Endothelial cell of umbilical vein (primary cell): ENCODE data around the gene XIAP. TPM values are rescaled to one million over a fixed set of nuclear protein-coding genes. Genes with fewer than 3 reads are reported as not detected.
"Not testable (repeated sequence)": the region's sequence is repeated elsewhere in the genome, so short reads cannot be mapped to it uniquely, and the experiment has no call there.

Source experiments
- BruUV-seq: library from RNA; stranded (reverse); fragments of 400-500 nt; replicated peaks from 2 replicates; lab custom pipeline; 2021; lab: Mats Ljungman, UMichigan
- CTCF ChIA-PET: fragments of 300-600, 350-600 bp; sonication (Branson Sonifier 250); formaldehyde crosslinking; loops from one replicate; lab custom pipeline; 2021; ENCODE audit warnings: antibody characterized with exemption, inconsistent platforms; lab: Charles Lee
- POLR2A ChIA-PET: fragments of 300-600, 350-600 bp; sonication (Branson Sonifier 250); formaldehyde crosslinking; loops from one replicate; lab custom pipeline; 2021; ENCODE audit warnings: antibody characterized with exemption, inconsistent platforms; lab: Charles Lee
- DNase-seq: peaks from one replicate; pipeline ENCODE4 v3.0.0-alpha.2; 2011; ENCODE audit warnings: low read depth, low spot score
- FAIRE-seq: peaks from 2 replicates; lab custom pipeline; 2011; peaks lifted over from hg19 to GRCh38; lab: Jason Lieb, UNC
- H2AFZ ChIP-seq: 2 replicates; pipeline ENCODE4 v1.6.0; 2012; ENCODE audit warnings: low read depth, low read length, control low read depth, inconsistent platforms
- H3K27ac ChIP-seq: 2 replicates; pipeline ENCODE4 v1.5.1; 2011; ENCODE audit warnings: low read depth, mild to moderate bottlenecking, control low read depth, low read length, moderate library complexity; ENCODE audit not compliant: insufficient read depth
- H3K27me3 ChIP-seq, 2 experiments: 2 replicates each; pipeline versions ENCODE4 v1.6.0 to v1.6.1; 2011; ENCODE audit warnings: low read length in 2 of 2, mixed read lengths in 1 of 2; ENCODE audit not compliant: control insufficient read depth in 2 of 2, insufficient read depth in 2 of 2
- H3K36me3 ChIP-seq, 2 experiments: 2 replicates in 1 of 2; 3 replicates in 1 of 2; pipeline ENCODE4 v1.5.1; 2011; ENCODE audit warnings: low read length in 2 of 2, mild to moderate bottlenecking in 1 of 2, moderate library complexity in 1 of 2; ENCODE audit not compliant: control insufficient read depth in 2 of 2, insufficient read depth in 2 of 2; ENCODE audit errors: extremely low read depth in 1 of 2
- H3K4me1 ChIP-seq: 3 replicates; pipeline ENCODE4 v1.5.1; 2011; ENCODE audit warnings: mild to moderate bottlenecking, low read length; ENCODE audit not compliant: control insufficient read depth, insufficient read depth; ENCODE audit errors: extremely low read depth
- H3K4me2 ChIP-seq: 2 replicates; pipeline ENCODE4 v1.6.1; 2011; ENCODE audit warnings: low read length, control low read depth, mixed read lengths; ENCODE audit not compliant: insufficient read depth
- H3K4me3 ChIP-seq, 3 experiments: fragments of 200-600 bp in 1 of 3; sonication (generic), shearing (Covaris generic) in 1 of 3; replicated peaks in 1 of 3; 2 replicates each; pipeline ENCODE4 v1.5.1; 2011 to 2016; ENCODE audit warnings: control low read depth in 3 of 3, low read length in 3 of 3, mild to moderate bottlenecking in 2 of 3, inconsistent platforms in 1 of 3, low read depth in 1 of 3, moderate library complexity in 1 of 3; ENCODE audit not compliant: insufficient read depth in 1 of 3
- H3K79me2 ChIP-seq: 2 replicates; pipeline ENCODE4 v1.6.0; 2012; ENCODE audit warnings: low read length, inconsistent platforms; ENCODE audit not compliant: control insufficient read depth, insufficient read depth
- H3K9ac ChIP-seq: replicated peaks from 2 replicates; pipeline ENCODE3; 2011; ENCODE audit warnings: low read length, control low read depth; ENCODE audit not compliant: insufficient read depth; ENCODE audit errors: extremely low read depth
- H3K9me1 ChIP-seq: replicated peaks from 3 replicates; pipeline ENCODE4 v1.6.0; 2011; ENCODE audit warnings: mild to moderate bottlenecking, low read length; ENCODE audit not compliant: control insufficient read depth, insufficient read depth; ENCODE audit errors: extremely low read depth
- H3K9me3 ChIP-seq: replicated peaks from 2 replicates; pipeline ENCODE4 v1.5.1; 2012; ENCODE audit warnings: low read length, inconsistent platforms; ENCODE audit not compliant: control insufficient read depth, insufficient read depth
- H4K20me1 ChIP-seq: replicated peaks from 2 replicates; pipeline ENCODE3; 2011; ENCODE audit warnings: mild to moderate bottlenecking, low read length; ENCODE audit not compliant: control insufficient read depth, insufficient read depth; ENCODE audit errors: extremely low read depth
- FOS ChIP-seq: IDR thresholded peaks from 2 replicates; pipeline ENCODE4 v1.6.1; 2011; ENCODE audit warnings: mild to moderate bottlenecking, low read length, moderate library complexity, borderline replicate concordance; ENCODE audit not compliant: insufficient read depth
- JUN ChIP-seq: IDR thresholded peaks from 2 replicates; pipeline ENCODE4 v1.6.1; 2011; ENCODE audit warnings: borderline replicate concordance, low read depth; ENCODE audit not compliant: insufficient read length, insufficient read depth
- MYC ChIP-seq: IDR thresholded peaks from one replicate; pipeline ENCODE4 v1.6.1; 2011; ENCODE audit warnings: mild to moderate bottlenecking, low read depth, low read length
- POLR2A ChIP-seq: IDR thresholded peaks from 2 replicates; pipeline ENCODE4 v1.6.1; 2012; ENCODE audit warnings: low read depth, mild to moderate bottlenecking, control low read depth, low read length
- dilution Hi-C: fragments of 300-500 bp; cut with MboI; formaldehyde crosslinking; loops from one replicate; pipeline ENCODE4 v1.15.0; 2019; ENCODE audit warnings: low sequenced_read_pairs; ENCODE audit not compliant: extremely low pct_ligation_motif_present
- intact Hi-C: fragments of 100-400 bp; cut with micrococcal nuclease; formaldehyde crosslinking; loops from one replicate; pipeline ENCODE4 v1.10.0; 2022
- polyA plus RNA-seq, 4 experiments: library from polyadenylated mRNA; depleted of rRNA in 3 of 4; stranded (reverse) in 3 of 4; unstranded in 1 of 4; fragments of >200 nt; gene quantifications; 2 replicates each; pipeline versions ENCODE4 v1.2.1 to v1.2.3, GENCODE V29; 2011 to 2012; ENCODE audit warnings: missing spikeins in 1 of 4
- total RNA-seq: library from RNA; stranded (reverse); gene quantifications from 2 replicates; pipeline ENCODE4 v1.2.3, GENCODE V29; 2021

XIAP gene
- total and polyA plus RNA-seq, 2 donors (not counting 3 experiments of a cell fraction or from before 2014, with no cell fraction given), result 8.1 to 38.3 TPM

- intact Hi-C loops, result loop anchor here (5.0 kb wide), 1 partner anchor 47 kb away; no protein-coding TSS in a partner anchor
- H2AFZ ChIP-seq, result no peak overlapping the region
- H3K36me3 ChIP-seq, result no peaks in the 10 kb centered on the region
- no peak for FAIRE-seq
- dilution Hi-C loops, result no loop called here
- H3K9me1 ChIP-seq, result no peaks in the 10 kb centered on the region
- CTCF ChIA-PET, result interaction anchor here (0.9 to 5.1 kb wide), 15 partner anchors 19 to 199 kb away, joined by 3 to 48 read pairs (median 7); no protein-coding TSS in a partner anchor
- BruUV-seq, result no TSS peak
- H3K79me2 ChIP-seq, result no peaks in the 10 kb centered on the region
- H3K4me1 ChIP-seq, result no peaks in the 10 kb centered on the region
- H3K4me3 ChIP-seq, result no peak overlapping the region
- POLR2A ChIA-PET, result no interaction called here
- H3K9me3 ChIP-seq, result no peaks in the 10 kb centered on the region
- no peak for DNase-seq
- no peak overlapping the region for H3K9ac ChIP-seq
- no peak overlapping the region for H3K4me2 ChIP-seq
- H3K27ac ChIP-seq, result no peak overlapping the region
- TF ChIP-seq MYC, result no peak
- H4K20me1 ChIP-seq, result no peaks in the 10 kb centered on the region
- no peaks in the 10 kb centered on the region for H3K27me3 ChIP-seq
Measured at GRCh38 chrX:123834116-123834515, 25.7 kb upstream of the XIAP start.

GRCh38 chrX:123835661-123836371, 24.0 kb upstream of the XIAP start:
- peak; percentile 87 for FAIRE-seq
- POLR2A ChIA-PET, result interaction anchor here (0.6 kb wide), 1 partner anchor 24 kb away, joined by 5 read pairs; no protein-coding TSS in a partner anchor
- DNase-seq, result peak; percentile 31
- Histone ChIP-seq H3K36me3 (no peaks in the 10 kb centered on the region), H3K4me1 (no peaks in the 10 kb centered on the region), H3K27ac (no peak overlapping the region), H3K27me3 (no peaks in the 10 kb centered on the region), H3K9me1 (no peaks in the 10 kb centered on the region), H3K9me3 (no peaks in the 10 kb centered on the region), H3K79me2 (no peaks in the 10 kb centered on the region), H3K4me2 (no peak overlapping the region), H3K4me3 (no peak overlapping the region), H2AFZ (no peak overlapping the region), H4K20me1 (no peaks in the 10 kb centered on the region), H3K9ac (no peak overlapping the region)
- TF ChIP-seq POLR2A (no peak), FOS (peak; percentile 36), JUN (peak; percentile 12)
- CTCF ChIA-PET, result interaction anchor here (0.6 to 5.1 kb wide), 6 partner anchors 33 to 141 kb away, joined by 3 to 48 read pairs (median 5); no protein-coding TSS in a partner anchor
- dilution Hi-C loops, result no loop called here
- BruUV-seq, result no TSS peak
- intact Hi-C loops, result no loop called here

DNA sequence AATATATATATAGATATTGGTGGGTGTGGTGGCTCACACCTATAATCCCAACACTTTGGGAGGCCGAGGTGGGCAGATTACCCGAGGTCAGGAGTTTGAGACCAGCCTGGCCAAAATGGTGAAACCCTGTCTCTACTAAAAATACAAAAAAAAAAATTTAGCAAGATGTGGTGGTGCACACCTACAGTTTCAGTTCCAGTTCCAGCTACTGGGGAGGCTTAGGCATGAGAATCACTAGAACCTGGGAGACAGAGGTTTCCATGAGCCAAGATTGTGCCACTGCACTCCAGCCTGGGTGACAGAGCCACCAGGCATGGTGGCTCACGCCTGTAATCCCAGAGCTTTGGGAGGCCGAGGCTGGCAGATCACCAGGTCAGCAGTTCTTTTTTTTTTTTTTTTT, 14.7 kb upstream of the XIAP start:
- intact Hi-C loops, H4K20me1 ChIP-seq, H3K36me3 ChIP-seq, dilution Hi-C loops, H3K4me3 ChIP-seq, H3K79me2 ChIP-seq, CTCF ChIA-PET, H3K9ac ChIP-seq, H3K4me2 ChIP-seq, H3K27me3 ChIP-seq, BruUV-seq, FAIRE-seq, H3K27ac ChIP-seq, DNase-seq, H3K9me1 ChIP-seq, H3K4me1 ChIP-seq, POLR2A ChIA-PET, H2AFZ ChIP-seq, H3K9me3 ChIP-seq: not testable (repeated sequence)
